OCI-LY7 (cell line): ENCODE data around the gene OSBP2. TPM values are rescaled to one million over a fixed set of nuclear protein-coding genes. Genes with fewer than 3 reads are reported as not detected.

Experiments used
- BruUV-seq: library from RNA; stranded (reverse); fragments of 400-500 nt; replicated peaks from 2 replicates; lab custom pipeline; 2021; lab: Mats Ljungman, UMichigan
- CTCF ChIA-PET: fragments of 300-600 bp; sonication (Branson Sonifier 250); formaldehyde crosslinking; loops from one replicate; lab custom pipeline; 2022; ENCODE audit warnings: antibody characterized with exemption; ENCODE audit not compliant: unreplicated experiment; lab: Charles Lee
- POLR2A ChIA-PET: fragments of 300-600 bp; sonication (Branson Sonifier 250); formaldehyde crosslinking; loops from one replicate; lab custom pipeline; 2022; ENCODE audit warnings: antibody characterized with exemption; lab: Charles Lee
- DNase-seq: peaks from one replicate; pipeline ENCODE4 v3.0.0-alpha.2; 2015; ENCODE audit warnings: low spot score
- H2AFZ ChIP-seq: fragments of 200-600 bp; sonication (generic), shearing (Covaris generic); 2 replicates; pipeline ENCODE4 v1.6.1; 2014; ENCODE audit warnings: mild to moderate bottlenecking, antibody characterized with exemption, low read length, moderate library complexity
- H3K27ac ChIP-seq: fragments of 200-600 bp; sonication (generic); 2 replicates; pipeline ENCODE4 v1.5.1; 2014; ENCODE audit warnings: mixed run types, low read depth, mild to moderate bottlenecking, moderate library complexity, low read length, inconsistent platforms; ENCODE audit not compliant: poor library complexity, severe bottlenecking
- H3K36me3 ChIP-seq: fragments of 200-600 bp; sonication (generic); 2 replicates; pipeline ENCODE4 v1.6.1; 2014; ENCODE audit warnings: mild to moderate bottlenecking, antibody characterized with exemption, low read length, moderate library complexity, mixed read lengths; ENCODE audit not compliant: insufficient read depth
- H3K4me1 ChIP-seq: fragments of 200-600 bp; sonication (generic); 2 replicates; pipeline ENCODE4 v1.5.1; 2014; ENCODE audit warnings: mild to moderate bottlenecking, low read length; ENCODE audit not compliant: insufficient read depth, poor library complexity, severe bottlenecking
- H3K4me2 ChIP-seq: fragments of 200-600 bp; sonication (generic); 2 replicates; pipeline ENCODE4 v1.6.1; 2014; ENCODE audit warnings: mild to moderate bottlenecking, low read length
- H3K4me3 ChIP-seq: fragments of 200-600 bp; sonication (generic); 2 replicates; pipeline ENCODE4 v1.5.1; 2014; ENCODE audit warnings: mild to moderate bottlenecking, low read depth, low read length; ENCODE audit not compliant: poor library complexity, severe bottlenecking
- H3K79me2 ChIP-seq: fragments of 200-600 bp; sonication (generic); 2 replicates; pipeline ENCODE4 v1.6.1; 2016; ENCODE audit warnings: low read depth, mild to moderate bottlenecking, low read length, moderate library complexity, mixed read lengths; ENCODE audit not compliant: insufficient read depth
- H3K9me2 ChIP-seq: fragments of 200-600 bp; sonication (generic); 2 replicates; pipeline ENCODE4 v1.6.1; 2016; ENCODE audit warnings: mild to moderate bottlenecking, low read length, mixed read lengths; ENCODE audit not compliant: insufficient read depth
- H3K9me3 ChIP-seq: fragments of 200-600 bp; sonication (generic); 2 replicates; pipeline ENCODE4 v1.6.1; 2014; ENCODE audit warnings: mild to moderate bottlenecking, mixed run types, low read length, mixed read lengths
- H4K20me1 ChIP-seq: fragments of 200-600 bp; sonication (generic); 2 replicates; pipeline ENCODE4 v1.6.1; 2014; ENCODE audit warnings: mild to moderate bottlenecking, antibody characterized with exemption, low read length, moderate library complexity, mixed read lengths; ENCODE audit not compliant: insufficient read depth
- EZH2phosphoT487 ChIP-seq: fragments of 200-600 bp; sonication (generic); IDR thresholded peaks from 2 replicates; pipeline ENCODE4 v1.6.1; 2018; ENCODE audit warnings: low read depth, borderline replicate concordance, mild to moderate bottlenecking, mixed run types, antibody characterized with exemption, low read length, moderate library complexity, mixed read lengths
- intact Hi-C: fragments of 100-400 bp; cut with micrococcal nuclease; formaldehyde crosslinking; loops from one replicate; pipeline ENCODE4 v1.10.0; 2022; ENCODE audit not compliant: unreplicated experiment
- total RNA-seq, 2 experiments: library from RNA; depleted of rRNA in 1 of 2; stranded (reverse); fragments of >200 nt in 1 of 2; shearing (Covaris generic) in 1 of 2; gene quantifications; 2 replicates each; pipeline ENCODE4 v1.2.3, GENCODE V29; 2014 to 2022
- TF ChIP-seq, protein P1 (sequence below): fragments of 200-600 bp; sonication (generic); conservative IDR thresholded peaks from 2 replicates; pipeline ENCODE4 v1.5.1; 2014; ENCODE audit warnings: mild to moderate bottlenecking, antibody characterized with exemption, low read length, moderate library complexity, mixed read lengths

The OSBP2 gene
- total RNA-seq, 2 experiments from 2014 or later = 0.19 to 0.34 TPM

DNA sequence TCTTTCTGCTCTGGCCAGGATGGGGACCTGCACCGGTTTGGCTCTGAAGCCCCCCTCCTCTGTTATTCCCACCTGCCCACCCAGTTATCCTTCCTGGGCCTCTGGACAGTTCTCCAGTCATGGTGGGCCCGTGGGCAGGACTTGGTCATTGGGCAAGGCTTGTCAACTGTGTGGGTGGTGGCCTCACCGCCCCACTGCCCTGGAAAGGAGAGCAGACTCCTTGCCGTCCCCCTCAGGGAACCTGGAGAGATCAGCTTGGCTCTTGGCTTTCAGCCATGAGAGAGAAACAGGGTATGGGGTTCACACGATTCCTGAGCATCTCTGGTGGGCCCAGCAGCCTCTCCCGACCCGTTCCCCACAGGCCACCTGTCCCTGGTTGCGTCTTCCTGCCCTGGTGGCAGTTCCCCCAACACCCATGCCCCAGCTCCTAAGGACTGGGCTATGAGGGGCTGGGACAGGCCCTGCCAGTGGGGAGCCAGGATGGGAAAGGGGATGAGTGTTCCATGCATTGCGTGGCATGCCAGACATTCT, 181.6 kb downstream of the OSBP2 start:
- no peak overlapping the region for H3K27ac ChIP-seq
- intact Hi-C loops = no loop called here
- CTCF ChIA-PET = no interaction called here
- TF ChIP-seq, protein P1, sequence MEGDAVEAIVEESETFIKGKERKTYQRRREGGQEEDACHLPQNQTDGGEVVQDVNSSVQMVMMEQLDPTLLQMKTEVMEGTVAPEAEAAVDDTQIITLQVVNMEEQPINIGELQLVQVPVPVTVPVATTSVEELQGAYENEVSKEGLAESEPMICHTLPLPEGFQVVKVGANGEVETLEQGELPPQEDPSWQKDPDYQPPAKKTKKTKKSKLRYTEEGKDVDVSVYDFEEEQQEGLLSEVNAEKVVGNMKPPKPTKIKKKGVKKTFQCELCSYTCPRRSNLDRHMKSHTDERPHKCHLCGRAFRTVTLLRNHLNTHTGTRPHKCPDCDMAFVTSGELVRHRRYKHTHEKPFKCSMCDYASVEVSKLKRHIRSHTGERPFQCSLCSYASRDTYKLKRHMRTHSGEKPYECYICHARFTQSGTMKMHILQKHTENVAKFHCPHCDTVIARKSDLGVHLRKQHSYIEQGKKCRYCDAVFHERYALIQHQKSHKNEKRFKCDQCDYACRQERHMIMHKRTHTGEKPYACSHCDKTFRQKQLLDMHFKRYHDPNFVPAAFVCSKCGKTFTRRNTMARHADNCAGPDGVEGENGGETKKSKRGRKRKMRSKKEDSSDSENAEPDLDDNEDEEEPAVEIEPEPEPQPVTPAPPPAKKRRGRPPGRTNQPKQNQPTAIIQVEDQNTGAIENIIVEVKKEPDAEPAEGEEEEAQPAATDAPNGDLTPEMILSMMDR = no peak
- TF ChIP-seq EZH2phosphoT487 = no peak
- DNase-seq = no peak
- no peaks in the 10 kb centered on the region for H3K4me1 ChIP-seq
- no peaks in the 10 kb centered on the region for H3K36me3 ChIP-seq
- H2AFZ ChIP-seq = no peak overlapping the region
- no peak overlapping the region for H3K4me3 ChIP-seq
- no peaks in the 10 kb centered on the region for H3K9me2 ChIP-seq
- no peak overlapping the region for H3K4me2 ChIP-seq
- no peaks in the 10 kb centered on the region for H4K20me1 ChIP-seq
- POLR2A ChIA-PET = no interaction called here
- H3K79me2 ChIP-seq = no peaks in the 10 kb centered on the region
- H3K9me3 ChIP-seq = no peaks in the 10 kb centered on the region
- BruUV-seq = no TSS peak

DNA sequence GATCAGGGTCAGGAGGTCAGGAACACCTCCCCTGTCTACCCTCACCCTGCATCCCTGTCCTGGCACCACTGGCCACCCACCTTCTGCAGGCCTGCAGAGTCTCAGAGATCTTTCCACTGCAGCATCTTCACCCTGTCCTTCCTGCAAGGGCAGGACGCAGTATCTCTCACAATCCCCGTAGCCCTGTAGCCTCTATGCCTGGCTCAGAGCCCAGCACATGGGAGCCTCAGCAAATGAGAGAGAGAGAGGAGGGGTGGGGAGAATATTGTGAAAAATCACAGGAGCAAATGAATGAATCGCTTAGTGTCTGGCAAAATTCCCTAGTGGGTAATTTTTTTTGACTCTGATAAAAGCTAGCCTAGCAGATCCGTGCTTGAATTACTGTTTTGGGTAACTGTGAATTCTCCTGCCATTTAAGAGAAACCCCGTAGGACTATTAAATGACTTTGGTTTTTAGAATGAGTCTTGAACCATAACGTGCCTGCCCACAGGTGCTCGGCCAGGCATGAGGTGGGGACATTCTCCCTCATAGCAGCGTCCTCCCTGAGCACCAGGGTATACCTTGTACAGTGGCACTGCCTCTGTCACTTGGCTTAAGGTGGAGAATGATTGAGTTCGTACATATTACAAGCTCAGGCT, 182.4 kb downstream of the OSBP2 start:
- Histone ChIP-seq H3K9me3 (no peaks in the 10 kb centered on the region), H3K4me2 (no peak overlapping the region), H3K4me3 (no peak overlapping the region), H3K4me1 (no peaks in the 10 kb centered on the region), H3K36me3 (no peaks in the 10 kb centered on the region), H4K20me1 (no peaks in the 10 kb centered on the region), H3K79me2 (no peaks in the 10 kb centered on the region), H3K9me2 (no peaks in the 10 kb centered on the region), H3K27ac (no peak overlapping the region), H2AFZ (no peak overlapping the region)
- CTCF ChIA-PET = no interaction called here
- no peak for TF ChIP-seq EZH2phosphoT487
- TF ChIP-seq, protein P1 = no peak
- DNase-seq = no peak
- intact Hi-C loops = no loop called here
- POLR2A ChIA-PET = no interaction called here
- BruUV-seq = no TSS peak
